ENCODE data around the gene MAP3K1.

The MAP3K1 gene

GRCh38 chr5:56910210-56910965 lies 95.0 kb downstream of the MAP3K1 start:
- no peak for DNase-seq

GRCh38 chr5:56913766-56914165 lies 98.4 kb downstream of the MAP3K1 start:
- no peak for DNase-seq

- DNase-seq, result no peak
Observed at GRCh38 chr5:56914678-56915077, 99.3 kb downstream of the MAP3K1 start.

GRCh38 chr5:56917534-56917933 lies 102.2 kb downstream of the MAP3K1 start:
- no peak for DNase-seq

GRCh38 chr5:56918054-56918453 lies 102.7 kb downstream of the MAP3K1 start:
- no peak for DNase-seq

- no peak for DNase-seq
Observed at GRCh38 chr5:56919942-56920662, 104.8 kb downstream of the MAP3K1 start.

GRCh38 chr5:56922922-56923321 lies 107.6 kb downstream of the MAP3K1 start:
- DNase-seq, result no peak

GRCh38 chr5:56934325-56934724 lies 119.0 kb downstream of the MAP3K1 start:
- no peak for DNase-seq

- no peak for DNase-seq
Observed at GRCh38 chr5:56938858-56939257, 123.5 kb downstream of the MAP3K1 start.

- no peak for DNase-seq
Observed at GRCh38 chr5:56941981-56942380, 126.6 kb downstream of the MAP3K1 start.
